Stimulated activated CD4-positive, alpha-beta T cell treated with anti-CD3 and anti-CD28 coated beads, Interleukin-4, amount 100 ng/mL, for 1 hour (primary cell): ENCODE measurements around the gene GBP1.
"Not testable (repeated sequence)": the region's sequence is repeated elsewhere in the genome, so short reads cannot be mapped to it uniquely, and the experiment has no call there.

Experiments used
- DNase-seq: peaks from one replicate; pipeline ENCODE4 v3.0.0-alpha.2; 2020

The GBP1 gene

DNA sequence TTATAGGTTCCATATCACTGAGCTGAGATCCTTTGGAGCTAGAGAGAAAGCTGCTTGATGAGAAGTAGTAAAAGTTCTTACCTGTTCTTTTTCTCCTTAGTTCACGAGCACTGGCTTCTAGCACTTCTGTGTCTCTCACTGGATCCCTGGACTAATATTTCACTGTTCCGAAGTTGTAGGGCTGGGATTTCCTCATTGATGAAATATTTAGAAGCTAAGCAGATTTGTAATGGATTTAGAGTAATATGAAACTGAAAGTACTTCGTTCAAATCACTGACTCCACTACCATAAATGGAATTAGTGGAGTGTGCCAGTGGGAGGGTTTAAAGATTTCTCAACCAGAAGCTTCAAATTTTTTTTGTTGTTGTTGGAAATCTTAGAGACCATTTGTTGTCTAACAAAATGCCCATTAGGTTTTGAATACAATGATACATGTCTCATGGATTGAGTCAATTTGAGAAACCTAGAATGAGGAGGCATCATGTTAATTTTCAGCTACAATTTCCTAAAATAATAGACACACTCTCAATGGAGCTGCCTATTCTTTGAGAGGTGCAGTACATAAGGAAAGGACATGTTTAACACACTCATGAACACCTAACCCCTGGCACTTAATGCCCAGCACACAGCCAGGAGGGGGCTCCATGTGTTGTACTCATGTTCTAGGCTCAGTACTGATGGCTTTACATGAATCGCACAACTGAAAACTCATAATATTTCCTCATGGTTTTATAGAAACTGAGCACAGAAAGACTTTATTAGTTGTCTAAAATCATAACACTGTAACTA lies at the start of gene GBP1:
Gene GBP1 (minus strand): TSS at position 130 of the 790 bp plus-strand sequence. CDS start 1,974 bp downstream, outside the sequence.
- DNase-seq: no peak

- DNase-seq: no peak
These were observed 49.7 kb upstream of the GBP1 start for GRCh38 chr1:89114662-89115061.

- no peak for DNase-seq
These were observed 48.0 kb upstream of the GBP1 start for GRCh38 chr1:89112871-89113613.

GRCh38 chr1:89104687-89105086 lies 39.7 kb upstream of the GBP1 start:
- DNase-seq: peak; percentile 21

GRCh38 chr1:89104147-89104546 lies 39.1 kb upstream of the GBP1 start:
- no peak for DNase-seq

- no peak for DNase-seq
These were observed 37.0 kb upstream of the GBP1 start for GRCh38 chr1:89102021-89102420.

DNA sequence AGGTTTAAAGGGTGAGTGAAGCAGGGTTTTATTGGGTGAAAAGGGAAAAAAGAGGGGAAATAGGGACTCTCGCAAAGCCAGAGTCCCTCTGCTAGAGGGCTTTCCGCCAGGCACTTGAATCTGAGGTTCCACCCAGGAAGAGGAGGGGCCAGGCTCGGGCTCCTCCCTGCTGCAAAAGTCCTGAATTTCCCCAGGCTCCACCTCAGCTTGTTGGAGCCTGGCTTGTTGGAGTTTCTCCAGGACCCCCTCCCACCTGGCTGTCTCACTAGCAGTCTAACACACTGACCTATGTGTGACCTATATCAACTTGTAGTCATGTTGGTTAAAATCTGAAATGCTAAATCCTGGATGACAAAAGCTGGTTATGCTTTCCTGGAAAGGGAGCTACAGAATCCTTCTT lies 35.4 kb upstream of the GBP1 start:
- no peak for DNase-seq

GRCh38 chr1:89098857-89099256 lies 33.8 kb upstream of the GBP1 start:
- DNase-seq: no peak

DNA sequence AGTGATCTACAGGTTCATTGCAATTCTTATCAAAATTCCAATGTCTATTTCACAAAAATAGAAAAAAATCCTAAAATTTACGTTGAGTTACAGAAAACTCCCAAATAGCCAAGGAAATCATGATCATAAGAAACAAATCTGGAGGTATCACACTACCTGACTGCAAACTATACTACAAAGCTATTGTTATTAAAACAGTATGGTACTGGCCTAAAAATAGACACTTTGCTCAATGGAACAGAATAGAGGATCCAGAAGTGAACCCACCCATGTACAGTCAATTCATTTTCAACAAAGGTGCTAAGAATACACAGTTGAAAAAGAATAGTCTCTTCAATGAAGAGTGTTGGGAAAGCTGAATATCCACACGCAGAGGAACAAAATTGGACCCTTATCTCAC lies 30.7 kb upstream of the GBP1 start:
- DNase-seq: no peak

DNA sequence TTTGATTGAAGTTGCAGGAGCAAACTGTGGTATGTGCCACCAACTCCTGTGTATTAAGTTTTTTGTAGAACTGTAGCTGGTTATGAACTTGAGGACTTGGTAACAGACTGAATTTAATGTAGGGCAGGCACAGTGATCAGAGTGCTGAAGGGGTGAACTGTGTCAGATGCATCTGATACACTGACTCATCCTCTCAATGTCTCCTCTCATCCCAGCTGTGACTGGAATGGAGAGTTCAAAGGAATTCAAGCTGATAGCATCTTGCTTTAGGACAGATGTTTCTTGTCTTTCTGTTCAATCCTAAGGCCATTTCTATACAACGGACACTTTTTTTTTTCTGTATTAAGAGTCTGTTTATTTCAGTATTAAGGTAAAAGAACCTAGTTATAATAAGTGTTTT lies 25.0 kb upstream of the GBP1 start:
- DNase-seq: no peak

GRCh38 chr1:89088572-89088971 lies 23.6 kb upstream of the GBP1 start:
- DNase-seq: no peak

- DNase-seq: no peak
These were observed 22.2 kb upstream of the GBP1 start for GRCh38 chr1:89087241-89087640.

GRCh38 chr1:89085781-89086180 lies 20.8 kb upstream of the GBP1 start:
- DNase-seq: no peak

DNA sequence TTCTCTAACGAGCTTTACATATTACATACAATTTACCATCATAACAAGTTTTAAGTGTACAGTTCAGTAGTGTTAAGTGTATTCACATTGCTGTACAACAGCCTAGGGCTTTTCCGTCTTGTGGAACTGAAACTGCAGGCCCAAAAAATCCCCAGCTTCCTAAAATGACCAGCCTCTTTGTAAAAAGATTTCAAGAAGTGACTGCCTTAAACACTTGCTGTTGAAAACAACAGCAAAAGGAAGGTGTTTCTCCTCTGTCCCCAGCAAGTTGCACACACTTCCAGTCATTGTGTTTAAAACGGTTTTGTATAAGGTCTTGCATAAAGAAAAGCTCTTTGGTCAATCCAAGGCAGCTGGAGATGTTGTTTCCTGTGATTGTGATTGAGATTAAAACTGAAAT lies 16.0 kb upstream of the GBP1 start:
- DNase-seq: no peak

DNA sequence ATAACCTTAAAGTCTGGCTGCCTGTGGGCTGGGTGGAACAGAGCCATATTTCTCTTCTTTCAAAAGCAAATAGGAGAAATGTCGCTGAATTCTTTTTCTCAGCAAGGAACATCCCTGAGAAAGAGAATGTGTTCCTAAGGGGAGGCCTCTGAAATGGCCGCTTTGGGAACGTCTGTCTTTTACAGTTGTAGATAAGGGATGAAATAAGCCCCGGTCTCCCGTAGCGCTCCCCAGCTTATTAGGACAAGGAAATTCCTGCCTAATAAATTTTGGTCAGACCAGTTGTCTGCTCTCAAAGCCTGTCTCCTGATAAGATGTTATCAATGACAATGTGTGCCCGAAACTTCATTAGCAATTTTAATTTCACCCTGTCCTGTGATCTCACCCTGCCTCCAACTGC lies 15.1 kb upstream of the GBP1 start:
- DNase-seq: not testable (repeated sequence)

GRCh38 chr1:89072466-89073065 lies 7.6 kb upstream of the GBP1 start:
- DNase-seq: not testable (repeated sequence)

GRCh38 chr1:89070509-89070908 lies 5.5 kb upstream of the GBP1 start:
- DNase-seq: no peak

DNA sequence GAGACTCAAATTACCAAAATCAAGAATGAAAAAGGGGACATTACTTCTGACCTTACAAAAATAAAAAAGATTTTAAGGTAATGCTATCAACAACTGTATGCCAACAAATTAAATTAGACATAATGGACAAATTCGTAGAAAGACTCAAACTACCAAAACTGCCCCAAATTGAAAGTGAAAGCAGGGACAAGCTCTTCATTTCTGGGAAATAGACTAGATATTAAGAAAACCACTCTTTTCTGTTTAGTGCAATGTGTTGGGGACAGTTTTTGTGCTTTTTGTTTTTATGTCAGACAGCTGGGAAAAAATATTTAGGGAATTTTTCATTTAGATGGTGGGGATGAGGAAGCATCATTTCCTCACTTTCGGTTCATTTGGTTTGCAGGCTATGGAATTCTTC lies 4.9 kb upstream of the GBP1 start:
- DNase-seq: no peak

DNA sequence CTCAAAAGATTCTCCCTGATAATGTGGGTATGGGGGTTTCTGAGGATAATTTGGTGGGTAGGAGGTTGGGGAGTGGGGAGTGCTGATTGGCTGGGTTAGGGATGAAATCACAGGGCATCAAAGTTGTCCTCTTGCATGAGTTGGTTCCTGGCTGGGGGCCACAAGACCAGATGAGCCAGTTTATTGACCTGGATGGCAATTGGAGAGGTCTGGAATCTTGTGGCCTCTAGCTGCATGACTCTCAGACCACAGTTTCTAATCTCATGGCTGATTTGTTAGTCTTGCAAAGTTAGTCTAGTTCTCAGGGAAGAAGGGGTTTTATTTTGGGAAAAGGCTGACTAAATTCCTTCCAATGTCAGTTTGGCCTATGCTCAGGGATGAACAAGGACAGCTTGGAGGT lies 3.3 kb upstream of the GBP1 start:
- DNase-seq: no peak

DNA sequence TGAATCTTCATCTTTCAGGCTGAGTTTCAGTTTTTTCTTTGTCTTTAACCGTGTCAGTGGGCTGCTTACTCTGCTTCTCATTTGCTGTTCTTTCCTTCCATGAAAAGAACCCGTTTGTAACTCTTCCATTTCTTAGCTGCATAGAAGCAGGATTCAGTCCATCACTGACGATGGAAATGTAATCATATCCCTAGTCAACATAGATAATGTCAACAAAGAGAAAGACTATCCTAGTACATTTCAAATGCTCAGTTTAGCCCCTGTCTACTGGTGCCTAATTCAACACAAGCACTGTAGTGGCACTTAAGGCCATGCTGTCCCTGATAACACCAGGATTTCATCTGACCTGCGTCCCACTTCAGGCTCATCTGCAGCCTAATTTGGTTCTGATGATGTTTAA lies 376 bp downstream of the GBP1 start:
- DNase-seq: no peak

DNA sequence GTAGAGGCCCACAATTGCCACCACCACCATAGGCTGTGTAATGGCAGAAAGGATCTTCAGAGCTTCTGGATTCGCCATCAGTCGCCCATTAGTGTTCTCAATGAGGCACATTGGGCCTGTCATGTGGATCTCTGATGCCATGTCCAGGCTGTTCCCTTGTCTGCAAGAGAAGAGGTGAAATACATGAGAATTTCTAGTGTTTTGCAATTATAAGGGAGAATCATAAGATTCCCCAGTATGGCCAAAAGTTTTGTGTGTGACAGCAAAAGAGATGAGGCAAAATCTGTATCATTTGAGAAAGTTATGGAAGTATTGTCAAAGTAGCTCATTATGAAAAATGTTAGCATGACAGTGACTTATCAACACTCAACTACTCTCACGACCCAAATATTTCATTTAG lies 1.9 kb downstream of the GBP1 start:
- DNase-seq: no peak

GRCh38 chr1:89060091-89060490 lies 4.9 kb downstream of the GBP1 start:
- DNase-seq: no peak

GRCh38 chr1:89051955-89052312 lies 13.1 kb downstream of the GBP1 start:
- no peak for DNase-seq

GRCh38 chr1:89051300-89051954 lies 13.6 kb downstream of the GBP1 start:
- DNase-seq: no peak
